Stimulated activated CD4-positive, alpha-beta T cell treated with anti-CD3 and anti-CD28 coated beads, Interleukin-1b, Interleukin-23, amount 100 ng/mL, for 1 hour (primary cell): Measurements from ENCODE around the gene USP10.

ENCODE experiments used
- DNase-seq, 2 donors: peaks; one replicate each; pipeline ENCODE4 v3.0.0-alpha.2; 2020; ENCODE audit warnings: low read depth in 2 of 2

Gene USP10

GRCh38 chr16:84821728-84822689 is 122.2 kb downstream of the USP10 start:
- DNase-seq: no peak

GRCh38 chr16:84822990-84823389 is 123.2 kb downstream of the USP10 start:
- DNase-seq: no peak

GRCh38 chr16:84823484-84823883 is 123.7 kb downstream of the USP10 start:
- DNase-seq: no peak

- no peak for DNase-seq
These were observed 124.1 kb downstream of the USP10 start for GRCh38 chr16:84823926-84824325.

DNA sequence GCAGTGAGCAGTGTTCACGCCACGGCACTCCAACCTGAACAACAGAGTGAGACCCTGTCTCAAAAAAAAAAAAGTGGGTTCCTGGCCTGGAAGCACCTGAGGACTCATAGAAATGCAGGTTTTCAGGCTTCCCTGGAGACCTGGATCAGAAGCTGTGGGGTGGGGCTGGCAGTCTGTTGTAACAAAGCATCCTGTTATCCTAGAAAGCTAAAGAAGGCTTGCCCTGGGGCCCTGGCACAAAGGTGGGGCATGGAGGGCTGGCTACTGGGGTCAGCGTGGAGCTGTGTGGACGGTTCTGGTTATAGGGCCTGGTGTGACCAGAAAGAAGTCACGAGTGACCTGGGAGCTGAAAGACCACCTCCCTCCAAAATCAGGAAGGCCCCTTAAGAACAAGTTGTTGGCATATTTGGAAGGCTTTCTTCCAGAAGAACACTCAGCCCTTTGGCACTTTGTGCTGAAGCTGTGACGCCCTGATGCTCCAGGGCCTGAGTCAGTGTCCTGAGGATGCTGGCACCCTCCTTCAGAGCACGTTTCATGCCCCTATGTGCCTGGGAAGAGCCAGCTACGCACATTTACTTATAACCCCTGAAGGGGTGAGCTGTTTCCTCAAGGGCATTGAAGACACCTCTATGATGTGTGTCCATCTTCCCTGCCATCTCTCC is 126.2 kb downstream of the USP10 start:
- no peak for DNase-seq

DNA sequence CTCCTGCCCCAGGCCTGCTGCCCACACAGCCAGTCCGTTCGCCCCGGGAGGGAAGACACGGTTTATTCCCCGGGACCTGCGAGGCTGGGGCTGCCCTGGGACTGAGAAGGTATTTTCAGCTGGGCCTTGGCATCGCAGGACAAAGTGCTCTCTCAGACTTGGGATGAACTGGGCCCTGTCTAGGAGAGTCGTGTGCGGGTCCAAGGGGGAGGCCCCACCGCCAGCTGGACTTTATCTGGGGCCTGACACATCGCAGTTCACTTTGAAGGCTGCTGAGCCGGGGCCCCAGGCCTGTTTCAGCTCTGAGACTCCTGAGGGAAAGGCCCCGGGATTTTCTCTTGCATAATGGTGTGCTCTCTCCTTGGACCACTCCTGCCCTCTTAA is 126.8 kb downstream of the USP10 start:
- no peak for DNase-seq

- DNase-seq: no peak
These were observed 127.4 kb downstream of the USP10 start for GRCh38 chr16:84827131-84827574.

- no peak for DNase-seq
These were observed 128.1 kb downstream of the USP10 start for GRCh38 chr16:84827897-84828296.

DNA sequence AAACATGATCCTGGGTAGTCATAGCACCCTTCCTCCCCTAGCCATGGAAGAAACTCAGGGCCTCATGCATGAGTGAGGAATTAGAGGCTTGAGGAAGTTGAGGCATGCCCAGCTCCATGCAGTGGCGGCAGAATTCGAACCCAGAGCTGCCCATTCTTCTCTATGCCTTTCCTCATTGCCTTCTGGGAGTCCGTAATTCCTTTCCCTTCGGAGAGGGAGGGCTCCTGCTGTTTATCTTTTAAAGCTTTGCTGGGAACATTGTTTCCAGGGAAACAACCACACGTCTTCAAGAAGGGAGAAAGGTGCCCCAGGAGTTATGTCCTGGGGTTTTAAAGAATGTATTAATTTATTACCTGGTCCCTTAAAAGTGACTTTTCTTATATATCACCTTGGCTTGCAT is 128.5 kb downstream of the USP10 start:
- DNase-seq: no peak
